Neural crest cell (in vitro differentiated cells): ENCODE measurements around the gene KRTAP19-7. TPM values are rescaled to one million over a fixed set of nuclear protein-coding genes. Genes with fewer than 3 reads are reported as not detected.

ENCODE experiments used
- DNase-seq: peaks from one replicate; pipeline ENCODE4 v3.0.0; 2021; ENCODE audit warnings: low read depth, mixed read lengths, low spot score
- H3K27ac Mint-ChIP-seq: one replicate; pipeline ENCODE4 v1.8.0; 2021; ENCODE audit warnings: mild to moderate bottlenecking, mixed read lengths; ENCODE audit not compliant: unreplicated experiment
- H3K27me3 Mint-ChIP-seq: 2 replicates; pipeline ENCODE4 v1.8.0; 2021; ENCODE audit warnings: low read depth, mild to moderate bottlenecking, mixed read lengths
- H3K36me3 Mint-ChIP-seq: 2 replicates; pipeline ENCODE4 v1.8.0; 2021; ENCODE audit warnings: low read depth, mild to moderate bottlenecking, mixed read lengths
- H3K4me1 Mint-ChIP-seq: 2 replicates; pipeline ENCODE4 v1.8.0; 2021; ENCODE audit warnings: mixed read lengths
- H3K4me3 Mint-ChIP-seq: one replicate; pipeline ENCODE4 v1.8.0; 2021; ENCODE audit warnings: mild to moderate bottlenecking, mixed read lengths
- H3K9me3 Mint-ChIP-seq: 2 replicates; pipeline ENCODE4 v1.8.0; 2021; ENCODE audit warnings: mixed read lengths
- total RNA-seq: library from RNA; stranded (reverse); gene quantifications from 2 replicates; pipeline ENCODE4 v1.2.1, GENCODE V29; 2021
- TF ChIP-seq, protein P1 (sequence below): fragments of 200-600 bp; sonication (generic); conservative IDR thresholded peaks from 2 replicates; pipeline ENCODE4 v1.5.0; 2021; ENCODE audit warnings: antibody characterized with exemption, mild to moderate bottlenecking

The KRTAP19-7 gene
- total RNA-seq, 1 donor from 2014 or later: not detected

DNA sequence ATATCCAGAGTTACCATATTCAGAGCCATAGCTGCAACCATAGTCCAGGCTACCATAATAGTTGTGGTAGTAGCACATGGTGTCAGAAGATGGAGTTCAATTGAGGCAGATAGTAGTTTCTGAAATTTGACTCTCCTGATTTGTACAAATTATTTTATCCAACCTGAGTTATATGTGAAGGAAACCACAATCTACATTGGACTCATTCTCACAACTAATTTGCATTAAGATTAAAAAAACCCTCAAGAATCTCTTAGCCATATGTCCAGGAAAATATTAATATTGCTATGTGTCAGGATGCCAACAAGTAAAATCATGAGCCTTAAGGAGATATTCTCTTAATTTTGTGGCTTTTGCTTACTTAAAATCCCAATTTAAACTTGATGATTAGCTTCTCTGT, 29.2 kb upstream of the KRTAP19-7 start, which contains the start of gene KRTAP22-2:
Gene KRTAP22-2, minus strand, starts transcription at position 101 of the 400 bp plus-strand sequence.
- Mint-ChIP-seq H3K27me3 (no peaks in the 10 kb centered on the region), H3K27ac (no peak within 1 kb of the TSS), H3K9me3 (peaks cover 9% of the 10 kb centered on the region), H3K36me3 (no peaks in the 10 kb centered on the region), H3K4me3 (no peak within 1 kb of the TSS), H3K4me1 (no peaks in the 10 kb centered on the region)
- DNase-seq: no peak
- TF ChIP-seq, protein P1, sequence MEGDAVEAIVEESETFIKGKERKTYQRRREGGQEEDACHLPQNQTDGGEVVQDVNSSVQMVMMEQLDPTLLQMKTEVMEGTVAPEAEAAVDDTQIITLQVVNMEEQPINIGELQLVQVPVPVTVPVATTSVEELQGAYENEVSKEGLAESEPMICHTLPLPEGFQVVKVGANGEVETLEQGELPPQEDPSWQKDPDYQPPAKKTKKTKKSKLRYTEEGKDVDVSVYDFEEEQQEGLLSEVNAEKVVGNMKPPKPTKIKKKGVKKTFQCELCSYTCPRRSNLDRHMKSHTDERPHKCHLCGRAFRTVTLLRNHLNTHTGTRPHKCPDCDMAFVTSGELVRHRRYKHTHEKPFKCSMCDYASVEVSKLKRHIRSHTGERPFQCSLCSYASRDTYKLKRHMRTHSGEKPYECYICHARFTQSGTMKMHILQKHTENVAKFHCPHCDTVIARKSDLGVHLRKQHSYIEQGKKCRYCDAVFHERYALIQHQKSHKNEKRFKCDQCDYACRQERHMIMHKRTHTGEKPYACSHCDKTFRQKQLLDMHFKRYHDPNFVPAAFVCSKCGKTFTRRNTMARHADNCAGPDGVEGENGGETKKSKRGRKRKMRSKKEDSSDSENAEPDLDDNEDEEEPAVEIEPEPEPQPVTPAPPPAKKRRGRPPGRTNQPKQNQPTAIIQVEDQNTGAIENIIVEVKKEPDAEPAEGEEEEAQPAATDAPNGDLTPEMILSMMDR: no peak

DNA sequence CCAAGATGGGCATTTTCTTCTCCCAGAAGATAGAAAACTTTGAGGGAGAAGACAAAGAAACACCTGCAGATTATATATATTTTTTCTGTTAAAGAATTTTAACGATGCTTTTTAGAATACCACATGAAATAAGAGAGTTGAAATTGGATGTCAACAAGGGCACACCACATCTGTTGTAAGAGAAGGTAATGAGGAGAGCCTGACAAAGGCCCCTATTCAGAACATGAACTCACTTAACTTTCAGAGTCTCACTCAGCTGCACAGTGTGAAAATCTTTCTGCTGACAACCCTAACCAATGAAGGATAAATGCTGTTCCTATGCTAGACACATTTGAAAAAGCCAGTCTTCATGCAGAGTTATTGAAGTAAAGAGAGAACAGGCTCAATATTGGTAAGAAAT, 21.8 kb upstream of the KRTAP19-7 start:
- peaks cover 9% of the 10 kb centered on the region for H3K4me1 Mint-ChIP-seq
- H3K9me3 Mint-ChIP-seq: peaks cover 6% of the 10 kb centered on the region
- H3K27ac Mint-ChIP-seq: no peak overlapping the region
- H3K36me3 Mint-ChIP-seq: no peaks in the 10 kb centered on the region
- no peak for DNase-seq
- H3K27me3 Mint-ChIP-seq: no peaks in the 10 kb centered on the region
- H3K4me3 Mint-ChIP-seq: no peak overlapping the region
- TF ChIP-seq, protein P1: no peak

DNA sequence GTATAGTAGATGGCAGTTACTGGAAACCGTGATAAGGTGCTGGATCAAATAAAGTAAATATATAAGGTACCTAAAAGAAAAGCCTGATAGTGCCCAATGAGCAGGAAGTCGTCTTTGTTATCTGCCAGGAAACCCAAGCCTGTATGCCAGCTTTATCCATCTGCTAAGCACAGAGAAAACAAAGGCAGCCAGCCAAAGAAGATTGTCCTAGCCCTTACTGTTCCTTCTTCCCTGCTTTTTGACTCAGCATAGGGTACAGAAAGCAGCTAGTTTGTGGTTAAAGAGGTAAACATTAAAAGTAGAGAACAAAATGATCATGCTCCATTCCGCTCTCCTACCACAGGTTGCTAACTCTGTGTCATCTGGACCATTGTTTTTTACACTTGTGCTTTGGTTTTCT, 19.0 kb upstream of the KRTAP19-7 start:
- H3K36me3 Mint-ChIP-seq: no peaks in the 10 kb centered on the region
- H3K9me3 Mint-ChIP-seq: peaks cover 3% of the 10 kb centered on the region
- H3K4me1 Mint-ChIP-seq: peaks cover 9% of the 10 kb centered on the region
- H3K27me3 Mint-ChIP-seq: no peaks in the 10 kb centered on the region
- H3K4me3 Mint-ChIP-seq: no peak overlapping the region
- no peak for DNase-seq
- TF ChIP-seq, protein P1: no peak
- no peak overlapping the region for H3K27ac Mint-ChIP-seq

DNA sequence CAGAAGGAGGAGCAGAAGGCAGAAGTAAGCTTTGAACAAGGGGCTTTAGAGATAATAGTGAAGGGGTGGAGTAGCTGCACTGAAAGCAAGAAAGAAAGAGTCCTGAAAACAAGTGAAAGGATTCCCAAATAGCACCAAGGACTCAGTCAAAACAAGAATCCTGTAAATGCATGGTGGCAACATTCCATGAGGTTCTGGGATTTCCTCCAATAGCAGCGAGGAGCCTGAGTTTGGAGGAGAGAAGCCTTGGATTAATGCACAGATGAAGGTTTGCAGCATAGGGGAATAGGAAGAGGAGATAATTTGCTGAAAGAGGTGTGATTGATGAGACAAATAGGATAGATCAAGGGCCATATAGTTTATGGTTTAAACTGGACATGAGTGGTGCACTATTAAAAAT, 18.2 kb upstream of the KRTAP19-7 start:
- H3K27ac Mint-ChIP-seq: no peak overlapping the region
- DNase-seq: no peak
- H3K4me1 Mint-ChIP-seq: peaks cover 9% of the 10 kb centered on the region
- TF ChIP-seq, protein P1: no peak
- H3K27me3 Mint-ChIP-seq: no peaks in the 10 kb centered on the region
- no peaks in the 10 kb centered on the region for H3K36me3 Mint-ChIP-seq
- H3K9me3 Mint-ChIP-seq: no peaks in the 10 kb centered on the region
- no peak overlapping the region for H3K4me3 Mint-ChIP-seq

DNA sequence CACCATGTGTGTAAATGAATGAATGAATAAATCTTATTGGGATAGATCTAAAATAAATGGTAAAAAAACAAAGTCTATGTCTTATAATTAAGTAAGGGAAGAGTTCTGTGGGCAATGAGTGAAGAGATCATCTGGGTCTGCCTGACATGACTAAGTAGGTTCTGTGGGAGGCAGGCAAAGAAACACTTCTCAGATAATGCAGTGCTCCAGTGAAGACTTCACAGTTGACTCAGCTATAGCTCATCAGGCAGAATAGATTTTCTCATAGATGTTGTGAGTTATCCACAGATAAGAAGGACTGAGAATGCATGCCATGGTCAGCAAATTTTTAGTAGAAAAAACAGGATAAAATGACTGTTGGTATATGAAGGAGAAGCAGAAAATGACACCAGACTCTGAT, 16.7 kb upstream of the KRTAP19-7 start:
- no peak for DNase-seq
- no peaks in the 10 kb centered on the region for H3K27me3 Mint-ChIP-seq

More for the DNA sequence above, 16.7 kb upstream of the KRTAP19-7 start:
- H3K27ac Mint-ChIP-seq: no peak overlapping the region
- TF ChIP-seq, protein P1: no peak
- no peak overlapping the region for H3K4me3 Mint-ChIP-seq
- no peaks in the 10 kb centered on the region for H3K4me1 Mint-ChIP-seq
- peaks cover 6% of the 10 kb centered on the region for H3K9me3 Mint-ChIP-seq
- H3K36me3 Mint-ChIP-seq: no peaks in the 10 kb centered on the region
